ENCODE data around the gene RBP3. TPM values are rescaled to one million over a fixed set of nuclear protein-coding genes. Genes with fewer than 3 reads are reported as not detected.

Gene RBP3
- polyA plus RNA-seq, 1 donor from 2014 or later, result not detected

- Histone ChIP-seq H3K4me2 (ENCODE audit: low read length) (no peak overlapping the region), H3K9me2 (ENCODE audit: insufficient read depth, low read length) (no peaks in the 10 kb centered on the region), H3K9me3 (ENCODE audit: low read length) (no peaks in the 10 kb centered on the region), H2AFZ (ENCODE audit: low read depth, low read length) (no peak overlapping the region), H3K27ac (ENCODE audit: low read length) (no peak overlapping the region), H3K4me3 (ENCODE audit: low read length) (no peak overlapping the region), H3K9ac (ENCODE audit: low read length) (no peak overlapping the region), H4K20me1 (ENCODE audit: insufficient read depth) (no peaks in the 10 kb centered on the region), H3K36me3 (ENCODE audit: insufficient read depth, low read length) (no peaks in the 10 kb centered on the region), H3K79me2 (replicated peaks; ENCODE audit: insufficient read depth, low read length) (no peaks in the 10 kb centered on the region), H3K27me3 (ENCODE audit: insufficient read depth, low read depth, low read length) (no peaks in the 10 kb centered on the region), H3F3A (ENCODE audit: insufficient read depth, low read length, poor library complexity, severe bottlenecking) (no peaks in the 10 kb centered on the region)
- no peak for TF ChIP-seq POLR2AphosphoS5 (IDR thresholded peaks at IDR 0.05)
- no peak for TF ChIP-seq REST (IDR thresholded peaks at IDR 0.05; ENCODE audit: borderline replicate concordance)
- TF ChIP-seq RAD21 (conservative IDR thresholded peaks at IDR 0.05), result no peak
- TF ChIP-seq TAF1 (IDR thresholded peaks at IDR 0.05; ENCODE audit: low read depth), result no peak
- no peak for TF ChIP-seq SMC3 (conservative IDR thresholded peaks at IDR 0.05; ENCODE audit: poor library complexity)
- no peak for TF ChIP-seq EZH2 (IDR thresholded peaks at IDR 0.05; ENCODE audit: borderline replicate concordance, insufficient read depth, low read length, poor library complexity, severe bottlenecking)
- TF ChIP-seq CTCF (IDR thresholded peaks at IDR 0.05; ENCODE audit: poor library complexity, severe bottlenecking), result no peak
- TF ChIP-seq EP300 (conservative IDR thresholded peaks at IDR 0.05; ENCODE audit: poor library complexity, severe bottlenecking), result no peak
- TF ChIP-seq MXI1 (conservative IDR thresholded peaks at IDR 0.05; ENCODE audit: poor library complexity, severe bottlenecking), result no peak
These were observed 35.5 kb upstream of the RBP3 start for GRCh38 chr10:47312663-47312995.

GRCh38 chr10:47314416-47314970 lies 33.7 kb upstream of the RBP3 start:
- Histone ChIP-seq H3K9ac (ENCODE audit: low read length) (no peak overlapping the region), H3K27ac (ENCODE audit: low read length) (no peak overlapping the region), H3K36me3 (ENCODE audit: insufficient read depth, low read length) (no peaks in the 10 kb centered on the region), H2AFZ (ENCODE audit: low read depth, low read length) (no peak overlapping the region), H3K27me3 (ENCODE audit: insufficient read depth, low read depth, low read length) (no peaks in the 10 kb centered on the region), H3K9me3 (ENCODE audit: low read length) (no peaks in the 10 kb centered on the region), H4K20me1 (ENCODE audit: insufficient read depth) (no peaks in the 10 kb centered on the region), H3K4me3 (ENCODE audit: low read length) (no peak overlapping the region), H3K9me2 (ENCODE audit: insufficient read depth, low read length) (no peaks in the 10 kb centered on the region), H3F3A (ENCODE audit: insufficient read depth, low read length, poor library complexity, severe bottlenecking) (no peaks in the 10 kb centered on the region), H3K4me2 (ENCODE audit: low read length) (no peak overlapping the region), H3K79me2 (replicated peaks; ENCODE audit: insufficient read depth, low read length) (no peaks in the 10 kb centered on the region)
- TF ChIP-seq SMC3 (conservative IDR thresholded peaks at IDR 0.05; ENCODE audit: poor library complexity) (no peak), REST (IDR thresholded peaks at IDR 0.05; ENCODE audit: borderline replicate concordance) (no peak), CTCF (IDR thresholded peaks at IDR 0.05; ENCODE audit: poor library complexity, severe bottlenecking) (no peak), POLR2AphosphoS5 (IDR thresholded peaks at IDR 0.05) (no peak), EP300 (conservative IDR thresholded peaks at IDR 0.05; ENCODE audit: poor library complexity, severe bottlenecking) (no peak), MXI1 (conservative IDR thresholded peaks at IDR 0.05; ENCODE audit: poor library complexity, severe bottlenecking) (no peak), RAD21 (conservative IDR thresholded peaks at IDR 0.05) (no peak), TAF1 (IDR thresholded peaks at IDR 0.05; ENCODE audit: low read depth) (no peak), EZH2 (IDR thresholded peaks at IDR 0.05; ENCODE audit: borderline replicate concordance, insufficient read depth, low read length, poor library complexity, severe bottlenecking) (no peak)

Data from neural cell (in vitro differentiated cells).